Progenitor cell of endocrine pancreas (in vitro differentiated cells): ENCODE data around the gene CLSTN2. TPM values are rescaled to one million over a fixed set of nuclear protein-coding genes. Genes with fewer than 3 reads are reported as not detected.

Source experiments
- DNase-seq: peaks from one replicate; pipeline ENCODE4 v3.0.0; 2021; ENCODE audit warnings: low spot score; ENCODE audit not compliant: unreplicated experiment
- H3K27ac Mint-ChIP-seq: 2 replicates; pipeline ENCODE4 v1.8.0; 2021; ENCODE audit warnings: mild to moderate bottlenecking, moderate library complexity, mixed read lengths
- H3K27me3 Mint-ChIP-seq: 2 replicates; pipeline ENCODE4 v1.8.0; 2021; ENCODE audit warnings: mixed read lengths
- H3K36me3 Mint-ChIP-seq: 2 replicates; pipeline ENCODE4 v1.8.0; 2022; ENCODE audit warnings: mixed read lengths; ENCODE audit not compliant: insufficient read depth
- H3K4me1 Mint-ChIP-seq: 2 replicates; pipeline ENCODE4 v1.8.0; 2021; ENCODE audit warnings: low read depth, mixed read lengths
- H3K4me3 Mint-ChIP-seq: 2 replicates; pipeline ENCODE4 v1.8.0; 2021; ENCODE audit warnings: low read depth, mild to moderate bottlenecking, moderate library complexity, mixed read lengths
- H3K9me3 Mint-ChIP-seq: 2 replicates; pipeline ENCODE4 v1.8.0; 2021; ENCODE audit warnings: low read depth, mixed read lengths
- total RNA-seq: library from RNA; stranded (reverse); gene quantifications from 2 replicates; pipeline ENCODE4 v1.2.1, GENCODE V29; 2021
- TF ChIP-seq, protein P1 (sequence below): fragments of 200-600 bp; sonication (generic); IDR thresholded peaks from one replicate; pipeline ENCODE4 v1.5.0; 2021; ENCODE audit warnings: antibody characterized with exemption, mild to moderate bottlenecking; ENCODE audit not compliant: unreplicated experiment

CLSTN2 gene
- total RNA-seq, 1 donor from 2014 or later, result 2.8 TPM

DNA sequence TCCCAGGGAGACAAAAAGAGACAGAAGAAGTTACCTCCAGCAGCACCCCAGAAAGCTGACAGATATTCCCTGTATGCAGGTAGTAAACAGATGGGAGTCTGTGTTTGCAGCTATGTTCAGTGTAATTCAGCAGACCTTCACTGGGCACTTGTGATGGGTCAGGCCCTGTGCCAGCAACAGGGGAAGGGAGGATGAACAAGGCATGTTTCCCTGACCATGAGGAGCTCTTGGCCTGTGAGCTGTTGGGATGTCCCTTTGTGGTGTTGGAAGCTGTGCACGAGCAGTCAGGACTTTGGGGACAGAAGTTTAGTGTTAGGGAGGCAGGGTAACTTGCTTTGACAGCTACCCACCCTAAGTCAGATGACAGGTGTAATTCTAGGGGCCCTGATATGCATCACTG lies 636.9 kb downstream of the CLSTN2 start:
- no peak for DNase-seq
- H3K4me3 Mint-ChIP-seq, result no peak overlapping the region
- H3K27ac Mint-ChIP-seq, result peak overlapping the region; percentile 34
- H3K27me3 Mint-ChIP-seq, result peaks cover 3% of the 10 kb centered on the region
- TF ChIP-seq, protein P1, sequence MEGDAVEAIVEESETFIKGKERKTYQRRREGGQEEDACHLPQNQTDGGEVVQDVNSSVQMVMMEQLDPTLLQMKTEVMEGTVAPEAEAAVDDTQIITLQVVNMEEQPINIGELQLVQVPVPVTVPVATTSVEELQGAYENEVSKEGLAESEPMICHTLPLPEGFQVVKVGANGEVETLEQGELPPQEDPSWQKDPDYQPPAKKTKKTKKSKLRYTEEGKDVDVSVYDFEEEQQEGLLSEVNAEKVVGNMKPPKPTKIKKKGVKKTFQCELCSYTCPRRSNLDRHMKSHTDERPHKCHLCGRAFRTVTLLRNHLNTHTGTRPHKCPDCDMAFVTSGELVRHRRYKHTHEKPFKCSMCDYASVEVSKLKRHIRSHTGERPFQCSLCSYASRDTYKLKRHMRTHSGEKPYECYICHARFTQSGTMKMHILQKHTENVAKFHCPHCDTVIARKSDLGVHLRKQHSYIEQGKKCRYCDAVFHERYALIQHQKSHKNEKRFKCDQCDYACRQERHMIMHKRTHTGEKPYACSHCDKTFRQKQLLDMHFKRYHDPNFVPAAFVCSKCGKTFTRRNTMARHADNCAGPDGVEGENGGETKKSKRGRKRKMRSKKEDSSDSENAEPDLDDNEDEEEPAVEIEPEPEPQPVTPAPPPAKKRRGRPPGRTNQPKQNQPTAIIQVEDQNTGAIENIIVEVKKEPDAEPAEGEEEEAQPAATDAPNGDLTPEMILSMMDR, result no peak
- H3K9me3 Mint-ChIP-seq, result peaks cover 4% of the 10 kb centered on the region
- peaks cover 6% of the 10 kb centered on the region for H3K4me1 Mint-ChIP-seq
- H3K36me3 Mint-ChIP-seq, result no peaks in the 10 kb centered on the region

DNA sequence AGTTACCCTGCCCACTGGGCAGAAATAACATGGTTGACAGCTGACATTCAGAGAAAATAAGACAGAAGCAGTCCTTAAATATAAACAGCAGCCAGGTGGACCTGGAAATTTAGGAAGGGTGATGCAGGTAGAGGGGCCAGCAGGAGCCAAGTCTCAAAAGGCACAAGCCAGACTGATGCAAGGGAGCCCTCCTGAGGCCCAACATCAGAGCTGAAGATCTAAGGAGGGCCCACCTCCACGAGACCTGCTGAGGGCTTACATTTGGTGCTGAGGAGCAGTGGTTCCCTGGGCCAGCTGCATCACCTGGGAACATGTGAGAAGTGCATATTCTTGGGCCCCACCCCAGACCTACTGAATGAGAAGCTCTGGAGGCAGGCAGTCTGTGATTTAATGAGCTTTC lies 637.3 kb downstream of the CLSTN2 start:
- TF ChIP-seq, protein P1, result no peak
- DNase-seq, result no peak
- Mint-ChIP-seq H3K4me1 (peaks cover 6% of the 10 kb centered on the region), H3K36me3 (no peaks in the 10 kb centered on the region), H3K9me3 (peaks cover 4% of the 10 kb centered on the region), H3K27me3 (peaks cover 3% of the 10 kb centered on the region), H3K4me3 (no peak overlapping the region), H3K27ac (no peak overlapping the region)

DNA sequence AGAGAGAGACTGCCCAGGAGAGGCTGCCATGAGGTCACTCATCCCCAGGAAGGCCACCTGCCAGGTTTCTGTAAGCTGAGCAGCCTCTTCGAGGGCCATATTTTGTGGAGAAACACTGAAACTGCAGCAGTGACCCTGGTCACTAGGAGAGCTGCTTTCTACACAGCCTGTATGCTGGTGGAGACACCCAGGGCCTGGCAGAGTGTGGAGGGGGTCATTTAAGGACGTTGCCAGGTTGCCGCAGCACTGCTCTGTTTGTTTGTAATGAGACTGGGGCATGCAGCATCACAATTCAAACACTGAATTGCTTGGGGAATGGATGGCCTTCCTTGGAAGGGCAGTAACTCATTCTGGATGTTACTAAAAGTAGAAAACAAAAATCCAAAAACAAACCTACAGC lies 638.0 kb downstream of the CLSTN2 start:
- Mint-ChIP-seq H3K4me3 (no peak overlapping the region), H3K27ac (no peak overlapping the region), H3K27me3 (peaks cover 3% of the 10 kb centered on the region), H3K4me1 (peaks cover 6% of the 10 kb centered on the region), H3K9me3 (peaks cover 1% of the 10 kb centered on the region), H3K36me3 (no peaks in the 10 kb centered on the region)
- DNase-seq, result no peak
- TF ChIP-seq, protein P1, result no peak

DNA sequence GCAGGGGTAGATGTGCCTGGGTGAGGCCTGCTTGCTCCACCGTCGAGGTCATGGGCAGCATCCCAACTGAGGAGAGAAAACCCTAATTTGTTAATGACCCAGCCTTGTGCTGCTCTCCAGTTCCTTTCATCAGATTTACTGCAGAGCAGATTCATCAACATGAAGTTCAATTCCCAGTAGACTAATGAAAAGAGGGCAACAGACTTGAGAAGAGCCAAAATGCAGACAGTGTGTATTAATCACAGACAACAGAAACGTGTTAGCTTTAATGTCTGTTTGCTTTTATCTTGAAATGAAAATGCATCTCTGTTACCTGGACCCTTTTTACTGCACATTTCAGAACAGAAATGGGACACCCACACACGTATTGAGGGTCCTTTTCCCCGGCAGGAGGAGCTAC lies 639.4 kb downstream of the CLSTN2 start:
- DNase-seq, result no peak
- TF ChIP-seq, protein P1, result no peak
- no peak overlapping the region for H3K4me3 Mint-ChIP-seq
- peak overlapping the region; percentile 77 for H3K27ac Mint-ChIP-seq
- H3K9me3 Mint-ChIP-seq, result no peaks in the 10 kb centered on the region
- peaks cover 3% of the 10 kb centered on the region for H3K27me3 Mint-ChIP-seq
- H3K4me1 Mint-ChIP-seq, result peaks cover 6% of the 10 kb centered on the region
- H3K36me3 Mint-ChIP-seq, result no peaks in the 10 kb centered on the region

DNA sequence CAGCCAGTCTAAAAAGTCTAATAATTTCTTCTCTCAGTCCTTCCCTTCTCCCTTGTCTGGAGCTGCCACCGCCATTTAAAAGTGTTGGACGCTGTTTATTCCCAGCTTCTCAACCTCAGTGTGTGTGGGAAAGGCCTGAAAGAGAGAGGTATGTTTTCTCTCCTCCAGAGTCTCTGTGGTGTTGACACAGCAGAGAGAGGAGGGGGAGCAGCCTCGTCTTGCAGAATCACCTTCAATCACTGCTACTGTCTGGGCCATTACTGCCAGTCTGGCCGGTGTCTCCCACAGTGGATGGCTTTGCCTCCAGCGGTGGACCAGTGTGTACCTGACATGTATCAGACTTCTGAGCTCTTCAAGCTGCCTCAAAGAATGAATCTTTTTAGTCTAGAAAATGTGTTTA lies 641.5 kb downstream of the CLSTN2 start:
- H3K27ac Mint-ChIP-seq, result no peak overlapping the region
- peaks cover 6% of the 10 kb centered on the region for H3K4me1 Mint-ChIP-seq
- no peak for DNase-seq
- no peak overlapping the region for H3K4me3 Mint-ChIP-seq
- TF ChIP-seq, protein P1, result no peak
- no peaks in the 10 kb centered on the region for H3K36me3 Mint-ChIP-seq
- peaks cover 3% of the 10 kb centered on the region for H3K27me3 Mint-ChIP-seq
- H3K9me3 Mint-ChIP-seq, result no peaks in the 10 kb centered on the region
